ENCODE data around the gene KCTD13. TPM values are rescaled to one million over a fixed set of nuclear protein-coding genes. Genes with fewer than 3 reads are reported as not detected.

KCTD13 gene
- total and polyA plus RNA-seq, 10 of the 15 experiments (the other 5 are each of a cell fraction or from before 2014, with no cell fraction given) = 3.3 to 29.2 (median 12.5) TPM

DNA sequence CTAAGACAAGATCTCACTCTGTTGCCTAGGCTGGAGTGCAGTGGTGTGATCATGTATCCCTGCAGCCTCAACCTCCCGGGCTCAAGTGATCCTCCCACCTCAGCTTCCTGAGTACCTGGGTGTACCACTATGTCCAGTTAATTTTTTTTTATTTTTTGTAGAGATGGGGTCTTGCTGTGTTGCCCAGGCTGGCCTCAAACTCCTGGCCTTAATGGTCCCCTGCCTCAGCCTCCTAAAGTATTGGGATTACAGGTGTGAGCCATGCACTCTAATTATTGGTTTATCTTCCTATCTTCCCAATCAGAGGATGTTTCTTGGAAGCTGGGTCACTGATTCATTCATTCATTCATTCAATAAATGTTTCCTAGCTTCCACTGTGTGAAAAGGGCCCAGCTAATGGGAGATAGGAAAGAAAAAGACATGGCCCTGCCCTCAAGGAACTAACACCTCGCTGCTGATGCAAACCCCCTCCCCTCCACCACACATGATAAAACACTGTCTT lies 17.3 kb downstream of the KCTD13 start:
- H3K4me2 ChIP-seq (ENCODE audit: control insufficient read depth, insufficient read depth) = no peak overlapping the region
- no peaks in the 10 kb centered on the region for H3K79me2 ChIP-seq (ENCODE audit: control insufficient read depth, insufficient read depth, low read length)
- DNase-seq (ENCODE audit: low read depth, low spot score) (no peak), FAIRE-seq (no peak), ATAC-seq (no peak)
- H3K36me3 ChIP-seq (ENCODE audit: control insufficient read depth in 2 of 2, insufficient read depth in 2 of 2, low read length in 1 of 2) = no peaks in the 10 kb centered on the region; a peak in 1 of 4 replicates
- H3K9ac ChIP-seq (ENCODE audit: control insufficient read depth, insufficient read depth, low read length) = no peak overlapping the region
- in situ Hi-C loops (cut with MboI) = no loop called here
- no peak overlapping the region for H3K27ac ChIP-seq (ENCODE audit: control insufficient read depth, insufficient read depth)
- TF ChIP-seq SREBF2 (IDR thresholded peaks at IDR 0.05; ENCODE audit: low read length) (no peak), ZNF217 (IDR thresholded peaks at IDR 0.05) (no peak), IRF5 (IDR thresholded peaks at IDR 0.05; ENCODE audit: borderline replicate concordance) (no peak), SMAD5 (IDR thresholded peaks at IDR 0.05; ENCODE audit: low read depth) (no peak)
- H3K9me3 ChIP-seq (replicated peaks; ENCODE audit: control insufficient read depth, insufficient read depth, low read length) = no peaks in the 10 kb centered on the region
- ChIA-PET POLR2A (interaction anchor here (0.5 to 0.7 kb wide), 2 partner anchors 10 to 217 kb away, joined by 3 read pairs; no protein-coding TSS in a partner anchor), SMC1A (ENCODE audit: uncharacterized antibody, unreplicated experiment) (interaction anchor here (0.6 kb wide), 1 partner anchor 48 kb away, joined by 3 read pairs; no protein-coding TSS in a partner anchor), RAD21 (ENCODE audit: unreplicated experiment) (no interaction called here), CTCF (interaction anchor here (0.7 to 2.3 kb wide), 4 partner anchors 52 to 124 kb away, joined by 3 to 8 read pairs (median 3); partner anchors contain the start of gene C16orf92)
- H3K4me3 ChIP-seq = no peak overlapping the region
- TSS peak; percentile 47 for BruUV-seq (replicated peaks)
- intact Hi-C loops (cut with micrococcal nuclease; ENCODE audit: unreplicated experiment) = loop anchor here (10.0 kb wide), 1 partner anchor 116 kb away; the partner anchor contains the start of gene C16orf92
- no peaks in the 10 kb centered on the region for H3K4me1 ChIP-seq (ENCODE audit: control insufficient read depth, insufficient read depth, low read length)
- H2AFZ ChIP-seq (ENCODE audit: control insufficient read depth, low read depth, low read length) = no peak overlapping the region
- 89% methylated on average over 2 of the region's 2 CpGs for WGBS (ENCODE audit: insufficient coverage, insufficient replicate concordance, low lambda C conversion rate, missing lambda C conversion rate)
- H4K20me1 ChIP-seq (ENCODE audit: control insufficient read depth, insufficient read depth) = no peaks in the 10 kb centered on the region
- no peaks in the 10 kb centered on the region for H3K27me3 ChIP-seq (replicated peaks in 1 of 2; ENCODE audit: control insufficient read depth in 2 of 2, insufficient read depth in 2 of 2, low read length in 1 of 2)

DNA sequence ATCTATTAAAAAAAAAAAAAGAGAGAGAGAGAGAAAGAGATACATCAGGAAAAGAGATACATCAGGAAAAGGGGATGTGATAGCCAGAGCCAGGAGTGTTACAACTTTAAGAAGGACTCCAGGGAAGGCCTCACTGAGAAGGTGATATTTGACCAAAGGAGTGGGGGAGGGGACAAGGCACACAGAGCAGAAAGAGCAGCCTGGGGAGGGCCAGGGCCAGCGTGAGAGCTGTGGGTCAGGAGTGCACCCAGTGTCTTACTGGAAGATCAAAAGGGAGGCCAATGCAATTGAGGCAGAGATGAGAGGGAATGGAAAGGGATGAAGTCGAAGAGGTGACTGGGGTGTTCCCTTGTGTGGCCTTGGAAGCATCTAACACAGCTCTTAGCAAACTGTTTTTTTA lies 18.1 kb downstream of the KCTD13 start:
- TF ChIP-seq BCLAF1 (IDR thresholded peaks at IDR 0.05) (no peak), CHD2 (IDR thresholded peaks at IDR 0.05; ENCODE audit: borderline replicate concordance, low read depth, low read length) (no peak), MEF2B (IDR thresholded peaks at IDR 0.05; ENCODE audit: partially characterized antibody, poor library complexity, severe bottlenecking) (no peak), TBL1XR1 (IDR thresholded peaks at IDR 0.05; ENCODE audit: low read depth, low read length) (no peak), CHD4 (IDR thresholded peaks at IDR 0.05) (no peak), KAT2A (conservative IDR thresholded peaks at IDR 0.05; ENCODE audit: control insufficient read depth, low read depth, low read length) (no peak)
- H3K27ac ChIP-seq (ENCODE audit: control insufficient read depth, insufficient read depth) = no peak overlapping the region
- no peaks in the 10 kb centered on the region for H3K4me1 ChIP-seq (ENCODE audit: control insufficient read depth, insufficient read depth, low read length)
- in situ Hi-C loops (cut with MboI) = no loop called here
- no peaks in the 10 kb centered on the region for H3K79me2 ChIP-seq (ENCODE audit: control insufficient read depth, insufficient read depth, low read length)
- no peaks in the 10 kb centered on the region for H4K20me1 ChIP-seq (ENCODE audit: control insufficient read depth, insufficient read depth)
- no peak overlapping the region for H3K9ac ChIP-seq (ENCODE audit: control insufficient read depth, insufficient read depth, low read length)
- BruUV-seq (replicated peaks) = no TSS peak
- H3K36me3 ChIP-seq (ENCODE audit: control insufficient read depth in 2 of 2, insufficient read depth in 2 of 2, low read length in 1 of 2) = no peaks in the 10 kb centered on the region
- intact Hi-C loops (cut with micrococcal nuclease; ENCODE audit: unreplicated experiment) = loop anchor here (10.0 kb wide), 1 partner anchor 117 kb away; the partner anchor contains the start of gene C16orf92
- no peak overlapping the region for H2AFZ ChIP-seq (ENCODE audit: control insufficient read depth, low read depth, low read length)
- 95% methylated on average over 2 of the region's 2 CpGs for WGBS (ENCODE audit: insufficient coverage, insufficient replicate concordance, low lambda C conversion rate, missing lambda C conversion rate)
- ChIA-PET RAD21 (ENCODE audit: unreplicated experiment) (no interaction called here), SMC1A (ENCODE audit: uncharacterized antibody, unreplicated experiment) (no interaction called here), CTCF (interaction anchor here (1.0 to 2.3 kb wide), 2 partner anchors 60 to 115 kb away, joined by 3 to 8 read pairs; partner anchors contain the start of gene C16orf92), POLR2A (interaction anchor here (0.7 to 0.8 kb wide), 2 partner anchors 9 to 15 kb away, joined by 3 read pairs; no protein-coding TSS in a partner anchor)
- no peaks in the 10 kb centered on the region for H3K27me3 ChIP-seq (replicated peaks in 1 of 2; ENCODE audit: control insufficient read depth in 2 of 2, insufficient read depth in 2 of 2, low read length in 1 of 2)
- no peak overlapping the region for H3K4me3 ChIP-seq
- H3K9me3 ChIP-seq (replicated peaks; ENCODE audit: control insufficient read depth, insufficient read depth, low read length) = no peaks in the 10 kb centered on the region
- no peak for DNase-seq (ENCODE audit: low read depth, low spot score)
- H3K4me2 ChIP-seq (ENCODE audit: control insufficient read depth, insufficient read depth) = no peak overlapping the region
- FAIRE-seq = no peak
- no peak for ATAC-seq

Measured in GM12878 (cell line).